GM18868 (cell line): ENCODE measurements around the gene MYMK.

Experiments
- ATAC-seq: cut with Tn5 transposase; IDR thresholded peaks from one replicate; pipeline ENCODE4 v1.9.1; 2021; ENCODE audit warnings: mild to moderate bottlenecking, moderate library complexity; ENCODE audit not compliant: unreplicated experiment

Gene MYMK

GRCh38 chr9:133520121-133520835, 4.5 kb downstream of the MYMK start:
- no peak for ATAC-seq

- ATAC-seq = no peak
These were observed 5.1 kb downstream of the MYMK start for GRCh38 chr9:133519693-133520092.

GRCh38 chr9:133518706-133519449, 5.9 kb downstream of the MYMK start:
- ATAC-seq = no peak

- no peak for ATAC-seq
These were observed 6.6 kb downstream of the MYMK start for GRCh38 chr9:133518200-133518599.

GRCh38 chr9:133517711-133518110, 7.0 kb downstream of the MYMK start:
- ATAC-seq = no peak

- ATAC-seq = no peak
These were observed 7.8 kb downstream of the MYMK start for GRCh38 chr9:133516961-133517350.

- no peak for ATAC-seq
These were observed 8.4 kb downstream of the MYMK start for GRCh38 chr9:133516256-133516960.

- no peak for ATAC-seq
These were observed 9.0 kb downstream of the MYMK start for GRCh38 chr9:133515615-133516255.

- ATAC-seq = no peak
These were observed 9.5 kb downstream of the MYMK start for GRCh38 chr9:133515240-133515610.

GRCh38 chr9:133514460-133515239, 10.1 kb downstream of the MYMK start:
- ATAC-seq = no peak

- ATAC-seq = no peak
These were observed 11.3 kb downstream of the MYMK start for GRCh38 chr9:133513214-133514100.

GRCh38 chr9:133512253-133513213, 12.2 kb downstream of the MYMK start:
- ATAC-seq = no peak

- ATAC-seq = no peak
These were observed 13.2 kb downstream of the MYMK start for GRCh38 chr9:133511607-133512006.

GRCh38 chr9:133510926-133511505, 13.7 kb downstream of the MYMK start:
- no peak for ATAC-seq

GRCh38 chr9:133509179-133510083, 15.3 kb downstream of the MYMK start:
- no peak for ATAC-seq

- ATAC-seq = no peak
These were observed 16.7 kb downstream of the MYMK start for GRCh38 chr9:133508046-133508445.
